ENCODE measurements around the gene MPZL2. TPM values are rescaled to one million over a fixed set of nuclear protein-coding genes. Genes with fewer than 3 reads are reported as not detected.

Gene MPZL2
- total and polyA plus RNA-seq, 9 of the 15 experiments (the other 6 are each of a cell fraction or from before 2014, with no cell fraction given): 0.09 to 0.28 (median 0.18) TPM; not detected in 2

DNA sequence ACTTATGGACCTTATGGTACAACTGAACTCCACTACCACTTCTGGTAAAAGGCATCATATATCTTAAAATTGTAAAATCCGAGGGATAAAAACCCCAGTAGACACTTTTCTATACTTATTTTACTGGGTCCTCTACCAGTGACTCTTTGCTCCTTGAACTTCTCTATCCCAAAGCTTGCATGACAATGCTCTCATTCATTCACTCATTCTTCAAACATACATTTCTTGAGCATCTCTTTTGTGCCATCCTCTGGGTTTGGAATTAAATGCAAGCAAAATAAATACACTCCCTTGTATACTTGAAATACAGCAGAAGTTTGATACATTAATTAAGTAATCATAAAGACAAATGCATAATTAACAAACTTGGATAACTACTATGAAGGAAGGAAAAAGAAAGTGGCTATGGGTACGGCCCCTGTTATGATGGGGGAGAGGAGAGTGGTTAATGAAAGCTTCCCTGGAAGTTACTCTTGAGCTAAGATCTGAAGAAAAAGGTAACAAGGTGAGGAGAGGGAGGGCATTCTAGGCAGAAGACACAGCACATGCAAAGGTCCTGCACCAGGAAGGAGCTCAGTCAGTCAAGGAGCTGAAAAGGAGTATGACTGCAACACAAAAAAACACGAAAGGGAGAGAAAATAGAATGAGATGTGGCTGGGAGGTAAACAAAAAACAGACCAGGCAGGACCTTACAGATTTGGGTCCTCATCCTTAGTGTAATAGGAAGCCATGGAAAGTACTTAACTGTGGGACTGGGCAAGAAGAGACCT is 19.9 kb downstream of the MPZL2 start (continued):
- TF ChIP-seq ZBTB40 (IDR thresholded peaks at IDR 0.05): no peak
- TF ChIP-seq ZBTB40 (CRISPR knock-in tag; IDR thresholded peaks at IDR 0.05): no peak

Measured in K562 (cell line).